Liver (tissue), 9 donors: Measurements from ENCODE around the gene TNFRSF13B. TPM values are rescaled to one million over a fixed set of nuclear protein-coding genes. Genes with fewer than 3 reads are reported as not detected.

ENCODE experiments used
- DNase-seq: peaks from one replicate; pipeline ENCODE4 v3.0.0-alpha.2; 2017; ENCODE audit warnings: low spot score
- H3K27ac ChIP-seq, 2 donors: one replicate each; pipeline ENCODE4 v1.7.0; 2013; ENCODE audit warnings: inconsistent platforms in 2 of 2, low read length in 2 of 2, control low read depth in 1 of 2, low read depth in 1 of 2, mild to moderate bottlenecking in 1 of 2
- H3K27me3 ChIP-seq, 4 donors: one replicate each; pipeline versions ENCODE4 v1.6.1 to v1.7.0; 2013; ENCODE audit warnings: low read length in 3 of 4, inconsistent platforms in 1 of 4, mild to moderate bottlenecking in 1 of 4, moderate library complexity in 1 of 4; ENCODE audit not compliant: control insufficient read depth in 4 of 4, insufficient read depth in 4 of 4
- H3K36me3 ChIP-seq, 4 donors: one replicate each; pipeline versions ENCODE4 v1.6.1 to v1.7.0; 2013; ENCODE audit warnings: low read length in 3 of 4, mild to moderate bottlenecking in 3 of 4, low read depth in 1 of 4, moderate library complexity in 1 of 4; ENCODE audit not compliant: control insufficient read depth in 4 of 4, insufficient read depth in 3 of 4
- H3K4me1 ChIP-seq, 4 donors: one replicate each; pipeline versions ENCODE4 v1.6.1 to v1.7.0; 2013; ENCODE audit warnings: low read length in 3 of 4, mild to moderate bottlenecking in 3 of 4, moderate library complexity in 1 of 4; ENCODE audit not compliant: control insufficient read depth in 4 of 4, insufficient read depth in 4 of 4
- H3K4me3 ChIP-seq, 3 donors: one replicate each; pipeline versions ENCODE4 v1.6.1 to v1.7.0; 2013; ENCODE audit warnings: low read length in 3 of 3, control low read depth in 1 of 3, low read depth in 1 of 3, mild to moderate bottlenecking in 1 of 3
- H3K9ac ChIP-seq, 2 donors: one replicate each; pipeline ENCODE4 v1.7.0; 2013; ENCODE audit warnings: low read length in 2 of 2, mild to moderate bottlenecking in 2 of 2, moderate library complexity in 2 of 2, control low read depth in 1 of 2, low read depth in 1 of 2
- H3K9me3 ChIP-seq, 4 donors: one replicate each; pipeline versions ENCODE4 v1.6.1 to v1.7.0; 2013; ENCODE audit warnings: low read length in 3 of 4; ENCODE audit not compliant: control insufficient read depth in 4 of 4
- ATF3 ChIP-seq: IDR thresholded peaks from 2 replicates; pipeline ENCODE4 v1.6.1; 2016; ENCODE audit warnings: antibody characterized with exemption
- CTCF ChIP-seq: fragments of 150-350 bp; IDR thresholded peaks from 2 replicates; pipeline ENCODE4 v1.5.1; 2017; ENCODE audit warnings: improper control_type of control experiment, low read depth, low read length; ENCODE audit not compliant: missing input control
- EGR1 ChIP-seq, 2 donors: IDR thresholded peaks; 2 replicates each; pipeline ENCODE4 v1.6.1; 2016 to 2018; ENCODE audit warnings: antibody characterized with exemption in 2 of 2, low read depth in 2 of 2
- FOXA2 ChIP-seq: IDR thresholded peaks from 2 replicates; pipeline ENCODE4 v1.6.1; 2016; ENCODE audit warnings: antibody characterized with exemption
- HNF4A ChIP-seq, 2 donors: conservative IDR thresholded peaks; 2 replicates each; pipeline ENCODE4 v1.6.1; 2016; ENCODE audit warnings: antibody characterized with exemption in 2 of 2, mild to moderate bottlenecking in 2 of 2
- HNF4G ChIP-seq: IDR thresholded peaks from 2 replicates; pipeline ENCODE4 v1.6.1; 2016; ENCODE audit warnings: antibody characterized with exemption
- JUND ChIP-seq, 2 donors: IDR thresholded peaks; 2 replicates each; pipeline ENCODE4 v1.6.1; 2016; ENCODE audit warnings: antibody characterized with exemption in 2 of 2
- NR2F2 ChIP-seq: IDR thresholded peaks from 2 replicates; pipeline ENCODE4 v1.6.1; 2016; ENCODE audit warnings: antibody characterized with exemption
- RAD21 ChIP-seq, 2 donors: IDR thresholded peaks; 2 replicates each; pipeline ENCODE4 v1.6.1; 2016; ENCODE audit warnings: antibody characterized with exemption in 2 of 2, mild to moderate bottlenecking in 2 of 2
- REST ChIP-seq: IDR thresholded peaks from 2 replicates; pipeline ENCODE4 v1.6.1; 2016; ENCODE audit warnings: antibody characterized with exemption, mild to moderate bottlenecking
- RXRA ChIP-seq, 2 donors: IDR thresholded peaks; 2 replicates each; pipeline ENCODE4 v1.6.1; 2017 to 2018; ENCODE audit warnings: antibody characterized with exemption in 2 of 2, mild to moderate bottlenecking in 1 of 2
- SP1 ChIP-seq: IDR thresholded peaks from 2 replicates; pipeline ENCODE4 v1.6.1; 2018; ENCODE audit warnings: antibody characterized with exemption, mild to moderate bottlenecking
- TAF1 ChIP-seq: conservative IDR thresholded peaks from 2 replicates; pipeline ENCODE4 v1.6.1; 2016; ENCODE audit warnings: antibody characterized with exemption, mild to moderate bottlenecking
- YY1 ChIP-seq: IDR thresholded peaks from 2 replicates; pipeline ENCODE4 v1.6.1; 2016; ENCODE audit warnings: antibody characterized with exemption, mild to moderate bottlenecking
- ZBTB33 ChIP-seq: IDR thresholded peaks from 2 replicates; pipeline ENCODE4 v1.6.1; 2016; ENCODE audit warnings: antibody characterized with exemption
- WGBS: extraction: QIAGEN DNeasy Blood & Tissue Kit; methylation state at CpG from one replicate; pipeline ENCODE4 v1.1.7; 2013; 5-methylcytosine and 5-hydroxymethylcytosine counted together
- polyA plus RNA-seq, 2 donors: library from polyadenylated mRNA; stranded (reverse) in 1 of 2; unstranded in 1 of 2; fragments of 200-250 nt in 1 of 2; fragments of >200 nt in 1 of 2; fragmentation: Nextera tagmentation in 1 of 2; extraction: Ambion mirVana in 1 of 2; gene quantifications; one replicate each; pipeline versions ENCODE4 v1.2.1 to v1.2.3, GENCODE V29; 2013 to 2015
- total RNA-seq, 2 donors: library from RNA; depleted of rRNA; stranded (reverse); fragments of >200 nt; gene quantifications; one replicate each; pipeline ENCODE4 v1.2.3, GENCODE V29; 2014
- donor health status: healthy.
- donor health status: healthy.
- donor health status: healthy.
- donor health status: healthy.
- donor health status: healthy.

Gene TNFRSF13B
- total and polyA plus RNA-seq, 4 donors, result 0.17 to 0.26 TPM; not detected in 2

- H3K9me3 ChIP-seq, result no peaks in the 10 kb centered on the region
- TF ChIP-seq TAF1, result no peak
- no peak for TF ChIP-seq REST
- TF ChIP-seq HNF4G, result no peak
- TF ChIP-seq ATF3, result no peak
- TF ChIP-seq SP1, result no peak
- TF ChIP-seq HNF4A (conservative IDR thresholded peaks at IDR 0.05), result no peak
- TF ChIP-seq CTCF, result no peak
- no peak for TF ChIP-seq NR2F2
- no peak for TF ChIP-seq EGR1 (IDR thresholded peaks at IDR 0.05; ENCODE audit: low read depth in 2 of 2)
- TF ChIP-seq RAD21 (IDR thresholded peaks at IDR 0.05), result no peak
- no peak for TF ChIP-seq RXRA (IDR thresholded peaks at IDR 0.05)
- H3K9ac ChIP-seq, result no peak overlapping the region
- DNase-seq, result peak; percentile 19
- H3K27ac ChIP-seq, result no peak overlapping the region
- no peaks in the 10 kb centered on the region for H3K4me1 ChIP-seq
- WGBS, result 89% methylated on average over 26 of the region's 26 CpGs
- H3K27me3 ChIP-seq, result peaks cover 0 to 5% (median 0%) of the 10 kb centered on the region in 4 donors
- no peak overlapping the region for H3K4me3 ChIP-seq
- H3K36me3 ChIP-seq, result no peaks in the 10 kb centered on the region
Measured at GRCh38 chr17:16980813-16981731, 9.2 kb upstream of the TNFRSF13B start.

DNA sequence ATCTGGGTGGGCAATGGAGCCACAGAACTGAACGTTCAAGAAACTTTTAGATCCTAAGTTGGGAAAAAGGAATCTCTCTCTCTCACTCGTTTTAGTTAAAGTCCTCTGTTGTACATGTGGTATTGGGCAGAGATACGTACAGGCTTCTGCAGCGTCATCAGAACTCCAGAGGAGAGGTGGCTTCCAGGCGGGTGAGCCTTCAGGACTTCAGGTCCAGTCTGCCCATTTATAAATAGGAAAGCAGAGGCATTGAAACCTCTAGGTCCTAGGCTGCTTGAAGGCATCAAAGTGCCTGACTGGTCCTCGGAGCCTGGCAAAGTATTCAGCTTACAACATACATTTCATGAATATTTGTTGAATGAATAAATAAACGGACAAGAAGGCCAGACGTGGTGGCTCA lies 8.1 kb upstream of the TNFRSF13B start:
- DNase-seq, result no peak
- Histone ChIP-seq H3K27ac (no peak overlapping the region), H3K36me3 (no peaks in the 10 kb centered on the region), H3K9ac (no peak overlapping the region), H3K4me3 (no peak overlapping the region), H3K4me1 (no peaks in the 10 kb centered on the region), H3K27me3 (peaks cover 0 to 5% (median 0%) of the 10 kb centered on the region in 4 donors), H3K9me3 (no peaks in the 10 kb centered on the region)
- TF ChIP-seq SP1 (no peak), FOXA2 (no peak), HNF4G (no peak), REST (no peak), ZBTB33 (no peak), RXRA (IDR thresholded peaks at IDR 0.05) (no peak), CTCF (no peak), ATF3 (no peak), NR2F2 (no peak), YY1 (no peak), EGR1 (IDR thresholded peaks at IDR 0.05; ENCODE audit: low read depth in 2 of 2) (no peak), JUND (IDR thresholded peaks at IDR 0.05) (no peak), RAD21 (IDR thresholded peaks at IDR 0.05) (no peak)
- 80% methylated on average over 8 of the region's 8 CpGs for WGBS
